C4-2B (cell line): ENCODE measurements around the gene ST6GALNAC3.
"Not testable (repeated sequence)": the region's sequence is repeated elsewhere in the genome, so short reads cannot be mapped to it uniquely, and the experiment has no call there.

Experiments
- H3K27ac ChIP-seq: fragments of 450-650 bp; 2 replicates; pipeline ENCODE4 v1.5.1; 2017
- ZFX ChIP-seq: fragments of 450-650 bp; IDR thresholded peaks from 2 replicates; pipeline ENCODE4 v1.6.1; 2017
- TF ChIP-seq, protein P1 (sequence below): fragments of 450-650 bp; conservative IDR thresholded peaks from 2 replicates; pipeline ENCODE4 v1.5.1; 2017; ENCODE audit warnings: mild to moderate bottlenecking

Gene ST6GALNAC3

DNA sequence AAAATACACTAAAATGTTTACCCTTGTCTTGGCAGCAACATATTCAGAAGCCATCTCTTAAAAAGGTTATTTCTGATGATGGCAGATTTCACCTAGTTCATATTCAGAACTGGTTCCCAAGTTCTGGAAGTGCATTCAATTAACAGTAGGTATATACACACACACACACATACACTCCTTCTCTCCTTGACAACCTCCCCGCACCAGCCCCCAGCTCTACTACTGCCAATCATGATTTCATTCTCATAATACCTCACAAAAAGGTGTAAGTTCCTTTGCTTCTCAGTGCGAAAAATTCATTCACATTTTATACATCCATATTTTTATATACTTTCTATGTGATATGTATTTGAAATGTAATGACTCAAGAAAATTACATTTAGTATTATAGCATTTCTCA is 564.6 kb downstream of the ST6GALNAC3 start:
- TF ChIP-seq, protein P1, sequence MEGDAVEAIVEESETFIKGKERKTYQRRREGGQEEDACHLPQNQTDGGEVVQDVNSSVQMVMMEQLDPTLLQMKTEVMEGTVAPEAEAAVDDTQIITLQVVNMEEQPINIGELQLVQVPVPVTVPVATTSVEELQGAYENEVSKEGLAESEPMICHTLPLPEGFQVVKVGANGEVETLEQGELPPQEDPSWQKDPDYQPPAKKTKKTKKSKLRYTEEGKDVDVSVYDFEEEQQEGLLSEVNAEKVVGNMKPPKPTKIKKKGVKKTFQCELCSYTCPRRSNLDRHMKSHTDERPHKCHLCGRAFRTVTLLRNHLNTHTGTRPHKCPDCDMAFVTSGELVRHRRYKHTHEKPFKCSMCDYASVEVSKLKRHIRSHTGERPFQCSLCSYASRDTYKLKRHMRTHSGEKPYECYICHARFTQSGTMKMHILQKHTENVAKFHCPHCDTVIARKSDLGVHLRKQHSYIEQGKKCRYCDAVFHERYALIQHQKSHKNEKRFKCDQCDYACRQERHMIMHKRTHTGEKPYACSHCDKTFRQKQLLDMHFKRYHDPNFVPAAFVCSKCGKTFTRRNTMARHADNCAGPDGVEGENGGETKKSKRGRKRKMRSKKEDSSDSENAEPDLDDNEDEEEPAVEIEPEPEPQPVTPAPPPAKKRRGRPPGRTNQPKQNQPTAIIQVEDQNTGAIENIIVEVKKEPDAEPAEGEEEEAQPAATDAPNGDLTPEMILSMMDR = no peak
- TF ChIP-seq ZFX = no peak
- no peak overlapping the region for H3K27ac ChIP-seq

DNA sequence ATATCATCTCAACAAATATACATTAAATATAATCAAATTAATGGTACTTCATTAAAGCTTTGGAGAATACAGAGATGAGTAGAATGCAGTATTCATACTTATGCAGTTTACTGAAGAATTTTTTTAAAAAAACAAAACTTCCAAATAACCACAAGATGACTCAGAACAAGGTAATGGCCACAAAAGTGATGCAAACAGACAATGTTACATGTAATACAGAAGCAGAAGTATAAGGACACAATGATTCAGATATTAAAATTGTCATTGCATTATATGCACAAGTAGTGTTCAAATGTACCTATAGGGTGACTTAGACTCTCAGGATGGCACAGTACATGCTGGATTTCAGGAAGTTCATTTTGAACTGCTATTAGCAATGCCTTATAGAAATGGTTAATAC is 565.5 kb downstream of the ST6GALNAC3 start:
- no peak for TF ChIP-seq ZFX
- TF ChIP-seq, protein P1 = no peak

DNA sequence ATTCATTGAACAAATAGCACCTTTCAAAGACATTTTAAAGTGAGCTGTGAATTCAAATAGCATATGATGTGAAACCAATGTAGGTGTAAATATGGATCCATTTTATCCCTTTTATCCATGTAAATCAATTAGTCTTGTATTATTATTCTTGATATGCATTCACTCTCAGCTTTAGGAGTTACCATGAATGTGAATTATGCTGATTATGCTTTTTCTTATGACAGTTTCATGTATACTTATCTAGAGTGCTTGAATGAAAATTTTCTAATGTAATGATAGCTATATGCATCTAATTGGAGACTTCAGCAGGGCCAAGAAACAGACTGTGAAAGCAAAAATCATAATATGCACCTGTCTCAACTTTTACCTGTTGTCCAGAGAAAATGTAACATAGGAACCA is 566.2 kb downstream of the ST6GALNAC3 start:
- TF ChIP-seq, protein P1 = no peak
- no peak for TF ChIP-seq ZFX
- H3K27ac ChIP-seq = no peak overlapping the region

More for the DNA sequence above, 565.5 kb downstream of the ST6GALNAC3 start:
- no peak overlapping the region for H3K27ac ChIP-seq

DNA sequence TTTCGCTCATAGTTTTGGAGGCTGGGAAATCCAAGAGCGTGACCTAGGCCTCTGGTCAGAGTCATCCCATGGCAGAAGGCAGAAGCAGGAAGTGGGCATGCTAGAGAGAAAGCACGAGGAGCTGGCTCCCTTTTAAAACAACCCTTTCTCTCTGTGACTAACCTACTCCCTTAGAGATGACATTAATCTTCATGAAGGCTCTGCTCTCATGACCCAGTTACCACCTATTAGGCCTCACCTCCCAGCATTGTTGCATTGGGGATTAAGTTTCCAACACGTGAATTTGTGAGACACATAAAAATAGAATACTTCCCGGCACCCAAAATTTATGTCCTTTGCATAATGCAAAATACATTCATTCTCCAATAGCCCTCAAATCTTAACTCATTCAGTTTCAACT is 569.6 kb downstream of the ST6GALNAC3 start:
- TF ChIP-seq, protein P1 = no peak
- TF ChIP-seq ZFX = no peak
- no peak overlapping the region for H3K27ac ChIP-seq

DNA sequence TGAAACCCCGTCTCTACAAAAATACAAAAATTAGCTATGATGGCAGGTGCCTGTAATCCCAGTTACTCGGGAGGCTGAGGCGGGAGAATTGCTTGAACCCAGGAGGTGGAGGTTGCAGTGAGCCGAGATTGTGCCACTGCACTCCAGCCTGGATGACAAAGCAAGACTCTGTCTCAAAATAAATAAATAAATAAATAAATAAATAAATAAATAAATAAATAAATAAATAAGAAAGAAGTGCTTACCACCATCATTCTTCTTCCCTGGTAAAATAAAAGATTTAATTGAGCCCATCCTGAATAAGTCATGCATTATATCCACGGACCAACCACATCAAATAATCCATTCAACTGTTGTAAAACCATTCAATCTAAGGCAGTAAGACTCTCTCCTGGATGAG is 578.3 kb downstream of the ST6GALNAC3 start:
- not testable (repeated sequence) for H3K27ac ChIP-seq

DNA sequence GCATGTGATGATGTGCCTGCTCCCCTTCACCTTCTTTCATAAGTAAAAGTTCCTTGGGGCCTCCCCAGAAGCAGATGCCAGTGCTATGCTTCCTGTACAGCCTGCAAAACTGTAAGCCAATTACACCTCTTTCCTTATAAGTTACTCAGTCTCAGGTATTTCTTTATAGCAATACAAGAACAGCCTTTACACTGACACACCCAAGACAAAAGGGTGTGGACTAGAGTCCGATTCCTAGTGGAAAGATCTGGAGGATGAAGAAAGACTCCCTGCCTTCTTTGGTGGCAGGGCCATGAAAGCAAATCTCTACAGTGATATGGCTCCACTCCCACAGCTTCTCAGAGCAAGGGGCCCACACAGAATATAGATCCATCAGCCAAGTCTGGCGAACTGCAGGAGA is 583.1 kb downstream of the ST6GALNAC3 start:
- no peak for TF ChIP-seq ZFX
- TF ChIP-seq, protein P1 = no peak
- no peak overlapping the region for H3K27ac ChIP-seq

DNA sequence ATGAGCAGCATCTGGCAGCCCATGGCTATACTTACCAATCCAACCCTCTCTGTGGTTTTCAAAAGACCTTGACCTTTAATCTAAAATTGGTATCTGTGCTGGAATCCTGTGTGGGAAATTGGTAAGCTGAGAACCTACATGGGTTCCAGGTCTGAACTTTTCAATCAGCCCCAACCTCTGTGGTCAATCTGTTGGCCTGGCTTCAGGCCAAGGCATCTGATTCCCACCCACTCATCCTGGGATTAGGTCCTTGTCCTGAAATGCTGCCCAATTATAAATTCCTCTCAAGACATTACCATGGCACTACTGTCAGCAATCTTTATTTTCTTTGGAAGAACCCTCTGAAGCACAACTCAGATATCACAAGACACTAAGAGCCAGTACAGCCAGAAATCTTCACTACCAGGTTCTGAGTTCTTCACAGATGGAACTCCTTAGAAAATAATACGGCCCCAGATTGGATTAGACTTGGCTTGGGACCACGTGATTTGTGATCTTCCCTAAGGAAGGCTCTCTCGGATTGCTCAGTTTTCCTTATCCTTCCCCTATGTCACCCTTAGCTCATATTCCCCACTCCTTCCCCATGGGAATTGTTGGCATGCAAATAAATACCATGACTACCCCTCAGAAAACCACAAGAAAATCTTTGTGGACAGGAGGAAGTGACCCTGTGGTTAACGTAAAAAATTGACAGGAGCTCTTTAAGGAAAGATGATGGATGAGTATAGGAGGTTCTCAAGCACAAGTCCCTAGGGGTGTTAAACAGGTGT is 584.8 kb downstream of the ST6GALNAC3 start:
- no peak overlapping the region for H3K27ac ChIP-seq

DNA sequence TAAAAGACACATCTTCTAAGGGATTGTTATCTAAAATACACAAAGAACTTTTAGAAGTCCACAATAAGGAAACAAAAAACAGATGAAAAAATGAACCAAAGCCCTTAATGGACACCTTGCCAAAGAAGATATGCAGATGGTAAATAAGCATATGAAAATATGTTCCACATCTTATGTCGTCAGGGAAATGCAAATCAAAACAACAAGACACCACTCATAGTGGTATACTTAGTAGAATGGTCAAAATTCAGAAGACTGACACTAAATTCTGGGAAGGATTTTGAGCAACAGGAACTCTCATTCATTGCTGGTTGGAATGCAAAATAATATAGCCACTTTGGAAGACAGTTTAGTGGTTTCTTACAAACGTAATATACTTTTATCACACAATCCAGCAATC is 587.0 kb downstream of the ST6GALNAC3 start:
- TF ChIP-seq, protein P1 = no peak
- no peak for TF ChIP-seq ZFX
- H3K27ac ChIP-seq = no peak overlapping the region

More for the DNA sequence above, 584.8 kb downstream of the ST6GALNAC3 start:
- no peak for TF ChIP-seq ZFX
